ENCODE results near the gene OGDHL. TPM values are rescaled to one million over a fixed set of nuclear protein-coding genes. Genes with fewer than 3 reads are reported as not detected.
"Not testable (repeated sequence)": the region's sequence is repeated elsewhere in the genome, so short reads cannot be mapped to it uniquely, and the experiment has no call there.

Gene OGDHL
- total RNA-seq, 2 donors from 2014 or later, result 2.6 to 4.3 TPM

- WGBS, 2 donors, result 38 to 53% methylated on average over 2 of the region's 2 CpGs
- Histone ChIP-seq H3K36me3 (replicated peaks in 1 of 2; ENCODE audit: insufficient read depth in 1 of 2, low read depth in 2 of 2) (no peaks in the 10 kb centered on the region), H3K27ac (no peak overlapping the region), H3K9me3 (no peaks in the 10 kb centered on the region), H3K4me1 (no peaks in the 10 kb centered on the region), H3K4me3 (no peak overlapping the region), H3K27me3 (no peaks in the 10 kb centered on the region)
- DNase-seq, result no peak
- no peak for ATAC-seq
- intact Hi-C loops (cut with DNase I), result no loop called here
- TF ChIP-seq POLR2A (IDR thresholded peaks at IDR 0.05), result no peak
- TF ChIP-seq, protein P1, sequence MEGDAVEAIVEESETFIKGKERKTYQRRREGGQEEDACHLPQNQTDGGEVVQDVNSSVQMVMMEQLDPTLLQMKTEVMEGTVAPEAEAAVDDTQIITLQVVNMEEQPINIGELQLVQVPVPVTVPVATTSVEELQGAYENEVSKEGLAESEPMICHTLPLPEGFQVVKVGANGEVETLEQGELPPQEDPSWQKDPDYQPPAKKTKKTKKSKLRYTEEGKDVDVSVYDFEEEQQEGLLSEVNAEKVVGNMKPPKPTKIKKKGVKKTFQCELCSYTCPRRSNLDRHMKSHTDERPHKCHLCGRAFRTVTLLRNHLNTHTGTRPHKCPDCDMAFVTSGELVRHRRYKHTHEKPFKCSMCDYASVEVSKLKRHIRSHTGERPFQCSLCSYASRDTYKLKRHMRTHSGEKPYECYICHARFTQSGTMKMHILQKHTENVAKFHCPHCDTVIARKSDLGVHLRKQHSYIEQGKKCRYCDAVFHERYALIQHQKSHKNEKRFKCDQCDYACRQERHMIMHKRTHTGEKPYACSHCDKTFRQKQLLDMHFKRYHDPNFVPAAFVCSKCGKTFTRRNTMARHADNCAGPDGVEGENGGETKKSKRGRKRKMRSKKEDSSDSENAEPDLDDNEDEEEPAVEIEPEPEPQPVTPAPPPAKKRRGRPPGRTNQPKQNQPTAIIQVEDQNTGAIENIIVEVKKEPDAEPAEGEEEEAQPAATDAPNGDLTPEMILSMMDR (IDR thresholded peaks at IDR 0.05), result no peak
Observed at GRCh38 chr10:49775014-49775413, 12.9 kb upstream of the OGDHL start.

- DNase-seq; H3K27ac ChIP-seq; H3K36me3 ChIP-seq (replicated peaks in 1 of 2; ENCODE audit: insufficient read depth in 1 of 2, low read depth in 2 of 2); H3K4me1 ChIP-seq; H3K9me3 ChIP-seq; intact Hi-C loops (cut with DNase I); H3K4me3 ChIP-seq; H3K27me3 ChIP-seq; ATAC-seq: not testable (repeated sequence)
- WGBS, 2 donors, result 25 to 27% methylated on average over 5 of the region's 5 CpGs
Observed at GRCh38 chr10:49772944-49773343, 10.8 kb upstream of the OGDHL start.

- H3K9me3 ChIP-seq; intact Hi-C loops (cut with DNase I); H3K27ac ChIP-seq; H3K27me3 ChIP-seq; H3K4me3 ChIP-seq; ATAC-seq; H3K4me1 ChIP-seq; DNase-seq; H3K36me3 ChIP-seq (replicated peaks in 1 of 2; ENCODE audit: insufficient read depth in 1 of 2, low read depth in 2 of 2): not testable (repeated sequence)
- WGBS, 2 donors, result 38 to 45% methylated on average over 11 of the region's 11 CpGs
Observed at GRCh38 chr10:49771046-49771445, 8.9 kb upstream of the OGDHL start.

- Histone ChIP-seq H3K36me3 (replicated peaks in 1 of 2; ENCODE audit: insufficient read depth in 1 of 2, low read depth in 2 of 2) (no peaks in the 10 kb centered on the region), H3K9me3 (no peaks in the 10 kb centered on the region), H3K4me3 (no peak overlapping the region), H3K27me3 (peaks cover 0 to 12% of the 10 kb centered on the region in 2 donors), H3K27ac (no peak overlapping the region), H3K4me1 (no peaks in the 10 kb centered on the region)
- 78 to 95% methylated on average over 8 of the region's 8 CpGs for WGBS, 2 donors
- TF ChIP-seq, protein P1 (IDR thresholded peaks at IDR 0.05), result no peak
- TF ChIP-seq POLR2A (IDR thresholded peaks at IDR 0.05), result no peak
- ATAC-seq (no peak), DNase-seq (no peak)
- intact Hi-C loops (cut with DNase I), result no loop called here
Observed at GRCh38 chr10:49769692-49770091, 7.6 kb upstream of the OGDHL start.

- Histone ChIP-seq H3K27me3 (peaks cover 0 to 12% of the 10 kb centered on the region in 2 donors), H3K4me3 (no peak overlapping the region), H3K27ac (no peak overlapping the region), H3K36me3 (replicated peaks in 1 of 2; ENCODE audit: insufficient read depth in 1 of 2, low read depth in 2 of 2) (no peaks in the 10 kb centered on the region), H3K9me3 (no peaks in the 10 kb centered on the region), H3K4me1 (no peaks in the 10 kb centered on the region)
- ATAC-seq, result no peak
- no peak for TF ChIP-seq POLR2A (IDR thresholded peaks at IDR 0.05)
- TF ChIP-seq, protein P1 (IDR thresholded peaks at IDR 0.05), result no peak
- DNase-seq, result no peak
- 5 to 21% methylated on average over 14 to 42 of the region's 45 CpGs for WGBS, 2 donors
- intact Hi-C loops (cut with DNase I), result no loop called here
Observed at GRCh38 chr10:49768731-49769130, 6.6 kb upstream of the OGDHL start.

- DNase-seq (no peak), ATAC-seq (no peak)
- H3K27me3 ChIP-seq, result peaks cover 0 to 12% of the 10 kb centered on the region in 2 donors
- no peak overlapping the region for H3K27ac ChIP-seq
- TF ChIP-seq, protein P1 (IDR thresholded peaks at IDR 0.05), result no peak
- no peak for TF ChIP-seq POLR2A (IDR thresholded peaks at IDR 0.05)
- H3K9me3 ChIP-seq, result no peaks in the 10 kb centered on the region
- WGBS, 2 donors, result 3% methylated on average over 38 of the region's 38 CpGs; no CpG with 5 or more reads in 1 of the 2 donors
- no peak overlapping the region for H3K4me3 ChIP-seq
- H3K36me3 ChIP-seq (replicated peaks in 1 of 2; ENCODE audit: insufficient read depth in 1 of 2, low read depth in 2 of 2), result no peaks in the 10 kb centered on the region
- no peaks in the 10 kb centered on the region for H3K4me1 ChIP-seq
- intact Hi-C loops (cut with DNase I), result no loop called here
Observed at GRCh38 chr10:49768329-49768728, 6.2 kb upstream of the OGDHL start.
